Stimulated activated memory B cell treated with anti-CD40 and anti-IgM and Interleukin-4, amounts not matched to agents 10 μg/mL and 1 μg/mL and 100 μg/mL, for 72 hours (primary cell): Measurements from ENCODE around the gene FBXL3.
"Not testable (repeated sequence)": the region's sequence is repeated elsewhere in the genome, so short reads cannot be mapped to it uniquely, and the experiment has no call there.

ENCODE experiments used
- ATAC-seq: fragments of 150-1000 bp; cut with Tn5 transposase; 2 replicates; pipeline ENCODE4 v1.10.0; 2021
- H3K27ac Mint-ChIP-seq: one replicate; pipeline ENCODE4 v1.8.0; 2022; ENCODE audit warnings: mild to moderate bottlenecking, mixed read lengths
- H3K27me3 Mint-ChIP-seq: one replicate; pipeline ENCODE4 v1.8.0; 2022; ENCODE audit warnings: mixed read lengths
- H3K36me3 Mint-ChIP-seq: one replicate; pipeline ENCODE4 v1.8.0; 2022; ENCODE audit warnings: mixed read lengths
- H3K4me1 Mint-ChIP-seq: one replicate; pipeline ENCODE4 v1.8.0; 2022; ENCODE audit warnings: mixed read lengths
- H3K4me3 Mint-ChIP-seq: one replicate; pipeline ENCODE4 v1.8.0; 2022; ENCODE audit warnings: mild to moderate bottlenecking, moderate library complexity, mixed read lengths
- H3K9me3 Mint-ChIP-seq: one replicate; pipeline ENCODE4 v1.8.0; 2022; ENCODE audit warnings: mixed read lengths

The FBXL3 gene

DNA sequence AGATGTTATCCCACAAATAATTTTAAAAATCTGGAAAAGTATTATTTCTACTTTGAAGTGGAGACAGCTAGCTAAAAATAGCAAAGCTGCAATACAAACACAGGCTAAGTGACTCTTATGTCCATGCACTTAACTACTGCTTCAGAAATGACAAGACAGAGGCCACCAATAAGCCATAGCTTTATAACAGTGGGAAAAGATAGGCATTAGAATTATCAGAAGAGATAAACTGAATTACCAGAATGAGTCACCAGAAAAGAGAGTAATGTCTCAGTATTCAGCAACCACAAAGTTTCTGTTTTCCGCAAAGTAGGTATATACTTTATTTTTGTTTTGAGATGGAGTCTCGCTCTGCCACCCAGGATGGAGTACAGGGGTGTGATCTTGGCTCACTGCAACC, 17.9 kb downstream of the FBXL3 start:
- Mint-ChIP-seq H3K27ac (peak overlapping the region; percentile 22), H3K27me3 (no peaks in the 10 kb centered on the region), H3K9me3 (no peaks in the 10 kb centered on the region), H3K4me3 (no peak overlapping the region), H3K36me3 (peaks cover 50% of the 10 kb centered on the region), H3K4me1 (peaks cover 12% of the 10 kb centered on the region)
- ATAC-seq, result no peak

DNA sequence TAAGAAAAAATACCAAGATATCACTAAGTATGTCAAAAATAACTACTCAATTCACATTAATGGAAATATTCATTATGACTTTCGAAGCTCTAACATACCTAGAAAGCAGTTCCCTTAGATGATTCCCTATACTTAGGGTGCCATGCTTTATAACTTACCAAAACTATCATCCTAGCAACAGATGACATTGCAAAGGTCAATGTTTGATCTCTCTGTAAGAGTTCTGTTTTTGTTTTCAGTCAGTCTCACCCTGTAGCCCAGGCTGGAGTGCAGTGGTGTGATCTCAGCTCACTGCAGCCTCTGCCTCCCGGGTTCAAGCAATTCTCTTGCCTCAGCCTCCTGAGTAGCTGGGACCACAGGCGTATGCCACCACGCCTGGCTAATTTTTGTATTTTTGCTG, 18.6 kb downstream of the FBXL3 start:
- H3K4me1 Mint-ChIP-seq, H3K4me3 Mint-ChIP-seq, H3K9me3 Mint-ChIP-seq, ATAC-seq, H3K27me3 Mint-ChIP-seq: not testable (repeated sequence)
- peak overlapping the region; percentile 22 for H3K27ac Mint-ChIP-seq
- H3K36me3 Mint-ChIP-seq, result peaks cover 43% of the 10 kb centered on the region

GRCh38 chr13:77002590-77003190, 24.3 kb downstream of the FBXL3 start:
- H3K27ac Mint-ChIP-seq, result no peak overlapping the region
- no peak for ATAC-seq
- peaks cover 33% of the 10 kb centered on the region for H3K36me3 Mint-ChIP-seq
- H3K27me3 Mint-ChIP-seq, result no peaks in the 10 kb centered on the region
- H3K4me3 Mint-ChIP-seq, result no peak overlapping the region
- H3K4me1 Mint-ChIP-seq, result peaks cover 20% of the 10 kb centered on the region
- no peaks in the 10 kb centered on the region for H3K9me3 Mint-ChIP-seq

GRCh38 chr13:77001963-77002587, 24.9 kb downstream of the FBXL3 start:
- Mint-ChIP-seq H3K4me3 (no peak overlapping the region), H3K36me3 (peaks cover 29% of the 10 kb centered on the region), H3K9me3 (no peaks in the 10 kb centered on the region), H3K27me3 (no peaks in the 10 kb centered on the region), H3K4me1 (peaks cover 20% of the 10 kb centered on the region), H3K27ac (no peak overlapping the region)
- ATAC-seq, result no peak

GRCh38 chr13:77001540-77001939, 25.4 kb downstream of the FBXL3 start:
- Mint-ChIP-seq H3K4me1 (peaks cover 19% of the 10 kb centered on the region), H3K27ac (no peak overlapping the region), H3K4me3 (no peak overlapping the region), H3K9me3 (no peaks in the 10 kb centered on the region), H3K36me3 (peaks cover 29% of the 10 kb centered on the region), H3K27me3 (no peaks in the 10 kb centered on the region)
- no peak for ATAC-seq

DNA sequence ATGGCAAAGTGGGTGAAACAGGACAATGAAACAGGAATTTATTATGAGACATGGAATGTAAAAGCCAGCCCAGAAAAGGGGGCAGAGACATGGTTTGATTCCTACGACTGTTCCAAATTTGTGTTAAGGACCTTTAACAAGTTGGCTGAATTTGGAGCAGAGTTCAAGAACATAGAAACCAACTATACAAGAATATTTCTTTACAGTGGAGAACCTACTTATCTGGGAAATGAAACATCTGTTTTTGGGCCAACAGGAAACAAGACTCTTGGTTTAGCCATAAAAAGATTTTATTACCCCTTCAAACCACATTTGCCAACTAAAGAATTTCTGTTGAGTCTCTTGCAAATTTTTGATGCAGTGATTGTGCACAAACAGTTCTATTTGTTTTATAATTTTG, 26.5 kb downstream of the FBXL3 start:
- Mint-ChIP-seq H3K4me3 (no peak overlapping the region), H3K4me1 (peaks cover 16% of the 10 kb centered on the region), H3K27me3 (no peaks in the 10 kb centered on the region), H3K36me3 (peaks cover 39% of the 10 kb centered on the region), H3K9me3 (no peaks in the 10 kb centered on the region), H3K27ac (no peak overlapping the region)
- ATAC-seq, result no peak

DNA sequence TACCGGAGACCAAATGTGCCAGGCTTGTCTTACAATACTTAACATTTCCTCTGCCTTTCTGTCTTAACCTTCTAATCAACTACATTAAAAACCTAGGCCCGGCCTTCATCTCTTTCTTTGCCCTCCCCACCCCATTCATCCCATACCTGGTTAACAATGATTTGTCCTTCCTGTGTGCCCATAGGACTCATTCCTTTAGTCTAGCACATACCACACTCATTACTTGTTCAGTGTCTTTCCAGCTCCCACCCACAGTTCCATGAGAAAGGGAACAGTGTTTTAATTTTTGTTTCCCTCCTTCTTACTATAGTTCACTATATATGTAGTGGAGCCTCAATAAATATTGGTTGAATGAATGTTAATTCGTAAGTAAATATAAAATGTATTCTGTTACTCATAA, 32.7 kb downstream of the FBXL3 start:
- no peak overlapping the region for H3K27ac Mint-ChIP-seq
- no peaks in the 10 kb centered on the region for H3K27me3 Mint-ChIP-seq
- peaks cover 33% of the 10 kb centered on the region for H3K36me3 Mint-ChIP-seq
- no peak for ATAC-seq
- H3K4me3 Mint-ChIP-seq, result peak overlapping the region; percentile 13
- no peaks in the 10 kb centered on the region for H3K9me3 Mint-ChIP-seq
- peaks cover 31% of the 10 kb centered on the region for H3K4me1 Mint-ChIP-seq

DNA sequence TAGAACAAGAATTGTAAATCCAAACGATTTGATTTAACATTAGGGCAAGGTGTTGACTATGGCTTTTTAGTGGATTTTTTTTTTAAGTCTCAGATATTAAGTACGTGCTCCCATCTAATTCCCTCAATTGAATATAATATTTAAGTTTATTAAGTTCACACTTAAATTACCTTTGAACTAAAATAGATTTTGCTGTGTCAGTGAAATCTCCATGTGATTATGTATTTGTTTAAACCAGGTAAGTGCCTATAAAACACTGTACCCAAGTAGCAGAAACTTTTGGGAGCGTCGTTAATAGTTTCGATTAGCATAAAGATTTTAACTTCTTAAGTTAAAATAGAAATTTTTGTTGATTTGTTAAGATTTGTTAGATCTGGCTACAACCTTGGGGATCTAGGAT, 33.5 kb downstream of the FBXL3 start:
- H3K27ac Mint-ChIP-seq, result peak overlapping the region; percentile 97

GRCh38 chr13:76993021-76993420, 33.9 kb downstream of the FBXL3 start:
- peak overlapping the region; percentile 97 for H3K27ac Mint-ChIP-seq

More for the DNA sequence above, 33.5 kb downstream of the FBXL3 start:
- Mint-ChIP-seq H3K4me3 (no peak overlapping the region), H3K27me3 (no peaks in the 10 kb centered on the region), H3K4me1 (peaks cover 31% of the 10 kb centered on the region), H3K9me3 (no peaks in the 10 kb centered on the region), H3K36me3 (peaks cover 24% of the 10 kb centered on the region)
- ATAC-seq, result no peak

GRCh38 chr13:76992548-76993001, 34.4 kb downstream of the FBXL3 start:
- Mint-ChIP-seq H3K27me3 (no peaks in the 10 kb centered on the region), H3K4me3 (peak overlapping the region; percentile 97), H3K4me1 (peaks cover 31% of the 10 kb centered on the region), H3K27ac (peak overlapping the region; percentile 97), H3K9me3 (no peaks in the 10 kb centered on the region), H3K36me3 (peaks cover 17% of the 10 kb centered on the region)
- ATAC-seq, result no peak

More at GRCh38 chr13:76993021-76993420, 33.9 kb downstream of the FBXL3 start:
- Mint-ChIP-seq H3K9me3 (no peaks in the 10 kb centered on the region), H3K36me3 (peaks cover 20% of the 10 kb centered on the region), H3K4me3 (peak overlapping the region; percentile 97), H3K27me3 (no peaks in the 10 kb centered on the region), H3K4me1 (peaks cover 31% of the 10 kb centered on the region)
- no peak for ATAC-seq

DNA sequence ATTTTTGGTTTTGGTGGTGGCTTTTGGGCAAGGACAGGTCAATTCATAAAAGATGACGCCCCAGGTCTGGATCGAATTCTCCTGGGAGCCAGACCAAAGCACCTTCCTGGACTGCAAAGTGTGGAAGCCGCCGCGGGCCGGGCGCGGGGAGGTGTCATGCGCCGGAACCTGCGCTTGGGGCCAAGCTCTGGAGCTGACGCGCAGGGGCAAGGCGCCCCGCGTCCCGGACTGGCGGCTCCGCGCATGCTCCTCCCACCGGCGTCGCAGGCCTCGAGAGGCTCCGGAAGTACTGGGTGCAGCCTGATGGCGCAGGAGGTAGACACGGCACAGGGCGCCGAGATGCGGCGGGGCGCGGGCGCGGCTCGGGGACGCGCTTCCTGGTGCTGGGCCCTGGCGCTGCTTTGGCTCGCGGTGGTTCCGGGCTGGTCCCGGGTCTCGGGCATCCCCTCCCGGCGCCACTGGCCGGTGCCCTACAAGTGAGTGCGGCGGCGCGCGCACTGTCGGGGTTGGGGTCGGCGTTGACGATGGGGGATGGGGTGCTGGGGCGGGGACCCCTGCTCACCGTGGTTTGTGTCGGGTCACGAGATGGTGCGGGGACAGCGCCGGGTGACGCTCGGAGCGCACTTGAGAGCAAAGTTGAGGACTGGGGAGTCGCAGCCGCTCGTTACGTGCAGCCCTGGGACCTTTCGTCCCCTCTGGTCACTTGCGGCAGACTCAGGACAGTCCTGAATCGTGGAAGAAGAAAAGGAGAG, 35.0 kb downstream of the FBXL3 start, which contains the start of gene CLN5:
TSS of gene CLN5 (plus strand) at position 286 of the 752 bp plus-strand sequence. CDS start at position 304, 18 bp downstream.
- peak; percentile 97 for ATAC-seq
- H3K36me3 Mint-ChIP-seq, result peaks cover 17% of the 10 kb centered on the region
- peak within 1 kb of the TSS; percentile 97 for H3K27ac Mint-ChIP-seq
- peaks cover 31% of the 10 kb centered on the region for H3K4me1 Mint-ChIP-seq
- H3K27me3 Mint-ChIP-seq, result no peaks in the 10 kb centered on the region
- H3K9me3 Mint-ChIP-seq, result no peaks in the 10 kb centered on the region
- H3K4me3 Mint-ChIP-seq, result peak within 1 kb of the TSS; percentile 97

- H3K36me3 Mint-ChIP-seq, result peaks cover 14% of the 10 kb centered on the region
- H3K27ac Mint-ChIP-seq, result peak overlapping the region; percentile 97
- H3K27me3 Mint-ChIP-seq, result no peaks in the 10 kb centered on the region
- H3K9me3 Mint-ChIP-seq, result no peaks in the 10 kb centered on the region
- H3K4me3 Mint-ChIP-seq, result peak overlapping the region; percentile 97
- peak; percentile 81 for ATAC-seq
- H3K4me1 Mint-ChIP-seq, result peaks cover 31% of the 10 kb centered on the region
Measured at GRCh38 chr13:76991432-76991795, 35.5 kb downstream of the FBXL3 start.

DNA sequence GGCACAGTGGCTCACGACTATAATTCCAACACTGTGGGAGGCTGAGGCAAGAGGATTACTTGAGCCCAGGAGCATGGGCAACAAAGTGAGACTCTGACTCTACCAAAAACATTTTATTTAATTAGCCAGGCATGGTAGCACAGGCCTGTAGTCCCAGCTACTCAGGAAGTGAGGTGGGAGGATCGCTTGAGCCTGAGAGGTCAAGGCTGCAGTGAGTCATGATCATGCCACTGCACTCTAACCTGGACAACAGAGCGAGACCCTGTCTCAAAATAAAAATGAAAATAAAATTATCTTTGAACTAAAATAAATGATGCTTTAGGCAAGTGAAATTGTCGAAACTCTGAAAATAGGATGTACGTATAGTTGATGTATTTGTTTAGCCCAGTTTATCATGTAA, 43.3 kb downstream of the FBXL3 start:
- Mint-ChIP-seq H3K4me1 (peaks cover 6% of the 10 kb centered on the region), H3K27ac (no peak overlapping the region), H3K27me3 (peaks cover 25% of the 10 kb centered on the region), H3K4me3 (no peak overlapping the region), H3K36me3 (no peaks in the 10 kb centered on the region), H3K9me3 (no peaks in the 10 kb centered on the region)
- ATAC-seq, result no peak

- H3K4me1 Mint-ChIP-seq, result peaks cover 6% of the 10 kb centered on the region
- H3K27ac Mint-ChIP-seq, result no peak overlapping the region
- peaks cover 34% of the 10 kb centered on the region for H3K27me3 Mint-ChIP-seq
- H3K4me3 Mint-ChIP-seq, result no peak overlapping the region
- H3K9me3 Mint-ChIP-seq, result no peaks in the 10 kb centered on the region
- H3K36me3 Mint-ChIP-seq, result no peaks in the 10 kb centered on the region
- ATAC-seq, result no peak
Measured at GRCh38 chr13:76982061-76982460, 44.9 kb downstream of the FBXL3 start.

- peaks cover 44% of the 10 kb centered on the region for H3K27me3 Mint-ChIP-seq
- H3K4me1 Mint-ChIP-seq, result peaks cover 6% of the 10 kb centered on the region
- ATAC-seq, result peak; percentile 97
- H3K27ac Mint-ChIP-seq, result no peak overlapping the region
- H3K36me3 Mint-ChIP-seq, result no peaks in the 10 kb centered on the region
- H3K9me3 Mint-ChIP-seq, result no peaks in the 10 kb centered on the region
- H3K4me3 Mint-ChIP-seq, result peak overlapping the region; percentile 7
Measured at GRCh38 chr13:76980075-76980718, 46.8 kb downstream of the FBXL3 start.
